HG03521 (cell line): ENCODE data around the gene DSCAM.

Experiments
- ATAC-seq: cut with Tn5 transposase; IDR thresholded peaks from one replicate; pipeline ENCODE4 v1.9.1; 2021; ENCODE audit warnings: mild to moderate bottlenecking, moderate library complexity; ENCODE audit not compliant: unreplicated experiment

DSCAM gene

DNA sequence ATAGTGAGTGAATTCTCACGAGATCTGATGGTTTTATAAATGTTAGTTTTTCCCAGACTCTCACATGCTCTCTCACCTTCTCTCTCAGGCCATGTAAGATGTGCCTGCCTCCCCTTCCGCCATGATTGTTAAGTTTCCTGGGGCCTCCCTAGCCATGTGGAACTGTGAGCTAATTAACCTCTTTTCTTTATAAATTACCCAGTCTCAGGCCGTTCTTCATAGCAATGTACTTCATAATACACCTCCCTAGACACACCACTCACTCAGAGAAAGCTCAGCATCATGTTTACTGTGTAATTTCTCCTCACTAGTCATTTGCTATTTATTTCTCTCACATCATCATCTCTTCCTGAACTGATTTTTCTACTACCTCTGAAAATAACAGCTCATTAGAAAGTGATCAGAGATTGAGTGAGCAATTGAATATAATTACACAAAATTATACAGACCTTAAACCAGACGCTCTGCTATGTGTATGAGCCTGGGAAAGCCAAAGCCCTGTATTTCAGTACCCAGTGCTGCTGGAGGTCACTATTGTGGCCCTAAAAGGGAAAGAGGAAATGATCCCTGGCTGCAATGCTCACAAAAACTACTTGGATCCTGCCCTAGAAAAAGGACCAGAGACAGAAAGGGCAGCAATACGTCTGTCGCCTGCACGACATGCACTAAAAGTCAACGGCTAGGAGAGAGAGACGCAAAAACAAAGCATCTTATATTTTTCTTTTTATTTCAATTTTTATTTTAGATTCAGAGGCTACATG is 284.5 kb downstream of the DSCAM start:
- ATAC-seq: no peak

DNA sequence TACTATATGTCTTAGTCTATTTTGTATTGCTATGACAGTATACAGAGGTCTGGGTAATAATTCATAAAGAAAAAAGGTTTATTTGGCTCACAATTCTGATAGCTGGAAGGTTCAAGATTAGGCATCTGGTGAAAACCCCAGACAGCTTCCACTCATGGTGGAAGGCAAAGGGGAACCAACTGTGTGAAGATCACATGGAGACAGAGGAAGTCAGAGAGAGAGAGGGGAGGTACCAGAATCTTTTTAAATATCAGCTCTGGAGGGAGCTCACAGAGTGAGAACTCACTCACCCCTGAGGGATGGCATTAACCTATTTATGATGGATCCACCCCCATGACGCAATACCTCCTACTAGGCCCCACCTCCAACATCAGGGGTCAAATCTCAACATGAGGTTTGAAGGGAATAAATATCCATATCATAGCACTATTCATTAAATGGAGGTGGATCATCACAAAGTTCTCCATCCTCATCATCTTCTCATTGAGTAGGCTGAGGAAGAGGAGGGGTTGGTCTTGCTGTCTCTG is 290.5 kb downstream of the DSCAM start:
- no peak for ATAC-seq

DNA sequence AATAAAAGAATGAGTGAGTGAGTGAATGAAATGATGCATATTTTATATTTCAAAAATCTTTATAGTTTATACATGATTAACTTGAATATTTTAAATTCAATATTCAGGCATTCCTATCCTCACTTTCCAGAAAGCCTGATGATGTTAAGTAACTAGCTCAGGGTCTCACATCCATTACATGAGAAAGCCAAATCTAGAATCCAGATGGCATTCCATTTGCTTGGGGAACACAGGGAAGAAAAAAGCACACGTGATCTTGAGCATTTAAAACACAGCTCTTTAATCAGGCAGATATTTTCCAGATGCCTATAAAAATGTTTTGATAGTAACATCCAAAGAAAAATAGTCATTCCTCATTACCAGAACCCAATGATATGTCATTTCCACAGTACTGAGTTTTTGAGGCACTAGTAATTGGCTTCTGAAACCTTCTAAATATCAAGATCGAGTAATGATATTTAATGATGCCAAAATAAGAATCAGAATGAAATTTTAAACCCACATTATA is 291.9 kb downstream of the DSCAM start:
- no peak for ATAC-seq

DNA sequence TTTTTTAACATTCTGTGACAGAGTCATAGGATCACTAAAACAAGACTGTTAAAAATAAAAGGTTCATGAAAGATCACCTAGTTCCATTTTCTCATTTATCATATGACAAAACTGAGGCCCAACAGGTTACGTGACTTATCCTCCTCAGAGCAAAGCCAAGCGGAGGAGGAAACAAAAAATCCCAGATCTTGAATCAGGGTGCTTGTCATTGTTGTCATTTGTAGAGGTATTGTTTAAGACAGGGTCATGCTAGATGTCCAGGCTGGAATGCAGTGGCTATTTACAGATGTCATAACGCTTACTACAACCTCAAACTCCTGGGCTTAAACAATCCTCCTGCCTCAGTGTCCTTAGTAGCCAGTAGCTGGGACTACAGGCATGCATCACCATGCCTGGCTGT is 293.2 kb downstream of the DSCAM start:
- no peak for ATAC-seq

DNA sequence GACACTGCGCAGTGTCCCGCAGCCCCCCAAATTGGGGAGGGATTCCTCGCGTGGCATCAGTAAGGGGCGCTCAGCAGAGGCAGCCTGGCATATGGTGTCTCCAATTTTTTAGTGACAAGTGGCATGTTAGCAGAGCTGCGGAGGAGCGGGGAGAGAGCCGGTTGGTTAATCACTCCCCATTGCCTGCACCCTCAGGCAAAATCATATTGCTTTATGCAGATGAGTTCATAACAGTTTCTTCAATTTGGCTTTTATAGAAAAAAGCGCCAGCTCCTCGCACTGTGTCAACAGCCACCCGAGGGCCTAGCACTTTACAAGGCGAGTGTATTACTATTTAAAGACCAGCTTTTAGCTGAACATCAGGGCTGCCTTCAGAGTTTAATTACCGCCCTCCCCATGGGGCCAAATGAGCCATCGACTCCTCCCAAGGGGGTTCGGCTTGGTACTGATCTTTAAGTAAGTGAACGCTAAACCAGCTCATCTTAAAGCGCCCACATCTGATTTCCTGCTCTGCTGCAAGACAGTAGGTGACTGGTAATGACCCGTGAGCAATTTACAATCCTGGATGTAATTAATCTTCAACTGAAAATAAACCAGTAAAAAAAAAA is 298.9 kb downstream of the DSCAM start:
- ATAC-seq: no peak

DNA sequence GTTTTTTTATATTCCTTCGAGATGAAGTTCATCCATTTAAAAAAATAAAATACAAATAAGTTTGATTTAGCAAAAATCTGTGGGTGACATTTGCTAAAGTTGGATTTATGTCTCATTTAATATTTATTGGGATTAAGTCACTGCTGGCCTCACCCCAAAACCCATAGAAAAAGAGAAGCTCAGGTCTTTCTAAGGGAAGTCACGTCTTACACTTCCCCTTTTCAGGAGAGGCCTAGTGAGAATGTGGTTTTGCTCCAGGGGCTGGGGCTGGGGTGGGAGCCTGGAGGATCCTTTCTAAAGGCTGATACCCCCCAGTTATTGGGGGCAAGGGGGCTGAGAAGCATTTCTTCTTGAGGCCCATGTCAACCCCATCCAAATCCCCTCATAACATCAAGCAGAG is 300.3 kb downstream of the DSCAM start:
- no peak for ATAC-seq

DNA sequence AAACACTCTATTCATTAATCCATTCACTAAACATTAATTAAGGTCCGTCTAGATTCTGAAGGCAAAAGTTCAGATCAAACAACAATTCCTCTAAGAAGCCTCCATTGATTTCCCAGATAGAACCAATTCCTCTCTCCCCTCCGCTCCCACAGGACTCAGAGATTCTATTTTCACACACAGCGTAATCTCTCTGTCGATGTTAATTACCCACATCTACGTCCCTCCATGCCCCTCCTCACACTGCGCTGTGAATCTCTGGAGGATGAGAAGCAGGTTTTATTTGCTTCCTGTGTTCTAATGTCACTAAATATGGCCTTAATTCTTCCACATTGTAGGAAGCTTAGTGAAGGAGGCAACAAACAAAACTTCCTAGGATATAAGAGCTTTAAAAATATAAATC is 306.7 kb downstream of the DSCAM start:
- ATAC-seq: no peak

DNA sequence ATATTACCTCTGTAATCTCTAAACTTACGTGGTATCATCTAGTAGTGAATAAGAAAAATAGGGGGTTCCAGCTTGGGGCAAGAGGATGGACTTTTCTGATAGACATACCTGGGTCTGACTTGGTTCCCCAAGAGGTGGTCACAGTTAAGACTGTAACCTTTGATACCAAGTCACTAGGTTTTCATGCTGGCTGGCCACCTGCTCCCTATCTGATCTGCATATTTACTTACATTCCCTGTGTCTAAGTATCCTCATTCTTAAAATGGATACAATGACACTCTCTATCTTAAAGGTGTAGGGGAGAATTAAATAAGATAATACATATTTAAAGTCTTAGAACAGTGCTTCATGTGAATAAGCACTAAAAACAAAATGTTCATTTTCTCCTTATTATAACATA is 312.1 kb downstream of the DSCAM start:
- no peak for ATAC-seq

DNA sequence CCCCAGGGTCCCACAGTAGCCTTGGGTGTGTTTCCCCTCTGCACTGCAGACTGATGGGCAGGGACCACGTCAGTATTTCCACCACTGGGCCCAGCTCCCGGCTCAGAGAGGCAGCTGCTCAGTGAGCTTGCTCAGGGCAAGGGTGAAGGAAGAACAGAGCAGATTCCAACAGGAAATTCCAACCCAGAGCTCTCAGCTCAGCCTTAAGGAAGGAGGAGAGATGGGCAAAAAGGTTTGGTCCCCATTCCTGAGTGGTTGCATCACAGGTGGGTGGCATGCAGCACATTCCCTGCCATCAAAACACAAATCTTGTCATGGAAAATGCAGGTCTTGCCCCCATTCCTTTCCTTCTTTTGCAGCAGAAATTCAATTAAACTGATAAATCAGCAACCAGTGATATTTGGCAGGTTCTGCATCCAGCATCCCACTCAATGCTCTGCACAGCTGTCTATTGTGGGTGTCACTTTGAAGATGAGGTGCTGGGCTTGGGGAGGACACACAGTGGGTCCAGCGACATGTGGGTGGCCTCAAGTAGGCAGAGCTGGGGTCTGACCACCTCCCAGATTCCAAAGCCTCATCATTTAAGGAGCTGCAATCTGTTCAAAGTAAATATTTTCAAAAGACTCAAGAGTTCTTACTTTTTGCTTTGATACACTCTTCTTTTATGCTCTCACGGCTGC is 315.4 kb downstream of the DSCAM start:
- no peak for ATAC-seq

DNA sequence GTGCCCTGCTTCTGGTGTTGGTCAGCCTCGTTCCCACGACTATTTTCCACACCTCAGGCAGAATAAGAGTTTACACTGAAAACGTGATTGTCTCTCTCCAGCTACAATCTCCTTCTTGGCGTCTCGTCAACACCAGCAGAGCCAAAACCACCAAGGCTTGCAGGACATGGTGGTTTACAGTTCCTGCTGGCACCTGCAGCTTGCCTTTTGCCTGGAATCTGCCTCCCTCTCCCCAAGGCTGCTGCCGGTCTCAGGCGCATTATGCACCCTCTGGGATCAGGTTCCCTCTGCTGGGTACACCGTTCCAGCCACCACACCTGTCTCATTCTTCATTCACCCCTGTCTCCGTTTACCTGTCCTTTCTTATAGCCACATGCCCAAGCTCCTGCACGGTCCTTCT is 315.9 kb downstream of the DSCAM start:
- ATAC-seq: no peak

DNA sequence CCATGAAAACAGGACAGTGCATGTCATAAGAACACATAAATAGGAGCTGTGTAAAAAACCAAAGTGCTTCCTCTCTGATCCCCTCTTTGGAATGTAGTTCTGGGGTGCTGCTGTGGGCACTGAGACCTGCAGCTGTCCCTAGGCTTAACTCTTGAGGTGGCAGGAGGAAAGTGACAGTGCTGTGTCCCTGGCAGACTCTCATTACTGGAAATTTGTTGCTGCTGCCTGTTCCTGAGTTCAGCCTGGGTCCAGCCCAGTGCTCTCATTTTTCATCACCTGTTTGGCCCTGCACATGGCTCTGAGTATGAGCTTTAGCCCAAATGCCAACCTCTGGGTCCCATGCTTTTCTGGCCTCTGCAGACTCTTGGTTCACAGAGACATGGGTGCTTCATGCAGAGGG is 329.3 kb downstream of the DSCAM start:
- ATAC-seq: no peak

DNA sequence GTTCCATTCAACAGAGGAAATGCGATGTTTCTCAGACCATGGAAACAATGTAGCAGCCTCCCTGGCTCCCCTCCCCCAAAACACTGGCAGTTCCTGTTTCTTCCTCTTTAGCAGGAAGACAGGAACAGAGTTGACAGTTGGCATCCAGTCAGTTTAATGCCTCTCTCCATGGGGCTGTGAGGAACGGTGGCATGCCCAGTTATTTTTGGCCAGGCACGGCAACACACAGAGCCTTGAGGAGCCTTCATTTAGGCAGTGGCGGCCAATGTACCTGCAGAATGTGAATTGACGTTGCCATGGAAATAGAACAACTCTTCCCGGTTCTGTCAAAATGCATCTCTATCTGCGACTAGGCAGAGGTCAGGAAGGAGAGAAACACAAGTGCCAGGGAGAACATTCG is 330.6 kb downstream of the DSCAM start:
- ATAC-seq: no peak

DNA sequence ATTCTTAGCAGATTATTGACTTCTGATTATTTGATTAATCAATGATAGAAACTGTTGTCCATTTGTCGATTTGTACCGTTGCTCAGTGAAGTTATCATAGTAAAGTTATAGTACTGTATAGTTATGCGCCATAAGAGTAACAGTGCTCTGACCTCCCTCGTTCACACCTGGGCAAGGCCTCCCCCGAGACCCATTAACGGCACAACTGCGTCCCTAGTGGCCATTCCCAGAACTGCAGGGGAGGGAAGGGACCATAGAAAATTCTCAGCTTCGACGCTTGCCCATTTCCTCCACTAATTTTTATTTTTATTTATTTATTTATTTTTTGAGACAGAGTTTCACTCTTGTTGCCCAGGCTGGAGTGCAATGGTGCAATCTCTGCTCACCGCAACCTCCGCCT is 334.4 kb downstream of the DSCAM start:
- ATAC-seq: no peak

DNA sequence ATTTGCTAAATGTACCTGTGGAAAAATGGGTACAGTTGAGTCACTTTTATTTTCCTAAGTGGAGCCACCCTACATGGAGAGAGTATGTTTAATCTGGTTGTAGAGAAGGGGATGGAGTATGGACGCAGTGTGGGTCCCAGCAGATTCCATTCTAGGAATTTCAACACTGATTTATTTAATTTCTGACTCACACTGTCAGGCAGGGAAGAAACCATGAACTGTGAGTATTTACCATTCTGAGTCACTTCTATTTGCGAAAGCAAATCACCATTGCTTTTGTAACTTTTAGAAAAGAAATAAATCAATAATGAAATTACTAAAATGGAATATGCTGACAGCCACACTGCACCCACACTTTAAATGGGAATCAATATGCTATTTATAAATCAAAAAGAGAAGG is 339.0 kb downstream of the DSCAM start:
- no peak for ATAC-seq

DNA sequence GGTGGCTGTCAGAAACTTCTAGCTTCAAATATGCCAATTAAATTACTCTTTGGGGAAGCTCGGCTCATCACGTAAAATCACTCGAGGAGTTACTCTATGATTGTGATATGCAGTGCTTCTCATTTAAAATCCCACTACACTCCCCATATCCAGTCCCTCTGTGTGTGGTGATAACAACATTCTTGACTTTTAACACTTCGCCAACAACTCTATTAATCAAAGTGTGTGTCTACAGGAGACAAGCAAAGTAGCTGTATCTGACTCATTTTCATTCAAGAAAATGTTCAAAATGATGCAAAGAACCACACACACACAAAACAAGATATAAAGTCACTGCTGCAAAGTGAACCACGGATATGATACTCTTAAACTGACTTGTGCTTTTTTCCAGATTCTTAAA is 341.3 kb downstream of the DSCAM start:
- no peak for ATAC-seq

DNA sequence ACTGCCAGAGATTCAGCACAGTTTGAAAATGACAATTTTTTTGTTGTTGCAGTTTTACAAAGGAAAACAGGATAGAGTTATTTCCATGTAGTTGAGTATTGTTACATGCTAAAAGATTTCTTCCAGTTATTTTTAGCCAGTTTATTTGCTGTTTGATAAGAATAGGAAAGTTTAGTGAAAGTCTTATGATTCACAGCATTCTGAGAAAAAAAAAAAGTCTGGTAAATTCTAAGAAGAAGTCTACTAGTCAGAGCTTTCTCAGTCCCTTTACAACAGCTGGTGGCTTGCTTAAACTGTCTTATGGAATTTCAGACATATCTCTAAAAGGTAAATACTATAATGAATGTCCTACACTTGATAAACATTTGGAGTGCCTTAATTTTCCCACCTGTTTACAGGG is 341.7 kb downstream of the DSCAM start:
- ATAC-seq: no peak

DNA sequence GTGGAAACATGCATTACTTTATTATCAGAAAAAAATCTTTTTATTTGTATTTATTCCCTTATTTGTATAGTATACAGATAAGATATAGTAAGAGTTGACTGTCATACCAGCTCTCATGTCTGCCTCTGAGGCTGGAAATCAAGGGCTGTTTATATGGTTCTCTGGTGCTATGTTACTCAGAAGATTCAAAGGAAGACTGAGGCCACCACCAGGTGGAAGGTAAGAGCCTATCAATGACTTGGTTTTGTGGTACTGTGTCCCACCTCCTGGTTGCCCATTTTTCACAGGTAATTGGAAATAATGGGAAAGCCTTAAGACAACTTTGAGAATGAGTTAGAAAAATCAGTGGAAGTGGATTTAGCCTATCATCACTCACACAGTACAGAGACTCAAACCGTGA is 342.1 kb downstream of the DSCAM start:
- ATAC-seq: no peak

DNA sequence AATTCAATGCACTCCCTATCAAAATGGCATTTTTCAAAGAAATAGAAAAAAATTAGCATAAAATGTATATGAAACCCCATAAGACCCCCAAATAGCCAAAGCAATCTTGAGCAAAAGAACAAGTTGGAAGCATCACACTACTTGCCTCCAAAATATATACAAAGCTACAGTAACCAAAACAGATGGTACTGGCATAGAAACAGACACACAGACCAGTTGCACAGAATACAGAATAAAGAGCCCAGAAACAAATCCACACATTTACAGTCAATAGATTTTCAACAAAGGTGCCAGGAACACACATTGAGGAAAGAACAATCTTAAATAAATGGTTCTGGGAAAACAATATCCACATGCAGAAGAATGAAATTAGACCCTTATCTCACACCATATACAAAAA is 350.8 kb downstream of the DSCAM start:
- no peak for ATAC-seq

DNA sequence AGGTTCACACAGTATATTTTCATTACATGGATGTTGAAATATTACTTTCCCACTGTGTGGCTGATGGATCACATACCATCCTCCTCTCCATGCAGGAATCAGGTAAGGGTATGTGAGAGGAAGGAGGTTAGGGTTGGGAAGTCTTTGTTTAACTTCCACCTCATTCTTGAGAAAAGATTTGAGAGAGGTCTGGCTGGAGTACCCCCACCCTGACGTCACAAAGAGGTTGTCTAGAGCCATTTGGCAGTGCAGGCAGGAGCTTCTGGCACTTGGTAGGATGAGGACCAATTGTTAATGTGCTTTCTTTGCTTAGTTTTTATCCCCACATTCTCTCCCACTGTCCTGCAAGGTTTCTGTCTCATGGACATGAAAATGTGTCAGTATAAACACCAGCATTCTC is 356.6 kb downstream of the DSCAM start:
- ATAC-seq: no peak

DNA sequence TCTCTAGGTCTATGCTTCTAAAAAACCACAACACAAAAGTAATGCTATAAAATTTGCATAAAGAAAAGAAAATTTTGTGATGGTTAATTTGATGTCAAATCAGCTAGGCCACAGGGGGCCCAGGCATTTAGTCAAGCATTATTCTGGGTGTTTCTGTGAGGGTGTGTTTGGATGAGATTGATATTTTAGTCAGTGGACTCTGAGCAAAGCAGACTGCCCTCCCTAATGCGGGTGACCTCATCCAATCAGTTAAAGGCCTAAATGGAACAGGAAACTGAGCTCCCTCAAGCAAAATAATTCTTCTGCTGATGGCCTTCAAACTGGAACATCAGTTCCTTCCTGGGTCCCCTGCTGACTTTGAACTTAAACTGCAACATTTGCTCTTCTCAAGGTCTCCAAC is 358.0 kb downstream of the DSCAM start:
- no peak for ATAC-seq

DNA sequence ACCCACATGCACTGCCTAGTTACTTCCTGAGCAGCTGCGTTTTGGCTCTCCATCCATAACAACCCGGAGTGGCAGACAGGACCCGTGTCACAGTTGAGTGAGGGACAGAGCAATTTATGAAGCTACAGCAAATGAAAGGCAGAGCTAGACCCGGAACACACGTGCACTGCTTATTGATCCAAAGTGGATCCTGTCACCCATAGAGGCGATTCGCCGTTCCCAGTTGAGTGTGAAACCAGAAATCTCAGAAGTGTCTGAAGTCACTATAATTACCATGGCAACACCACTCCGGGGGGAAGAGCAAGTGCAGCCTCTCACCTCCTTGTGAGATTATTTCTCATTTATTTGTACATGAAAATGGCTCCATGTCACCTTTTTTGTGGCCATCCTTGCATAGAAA is 365.2 kb downstream of the DSCAM start:
- no peak for ATAC-seq

DNA sequence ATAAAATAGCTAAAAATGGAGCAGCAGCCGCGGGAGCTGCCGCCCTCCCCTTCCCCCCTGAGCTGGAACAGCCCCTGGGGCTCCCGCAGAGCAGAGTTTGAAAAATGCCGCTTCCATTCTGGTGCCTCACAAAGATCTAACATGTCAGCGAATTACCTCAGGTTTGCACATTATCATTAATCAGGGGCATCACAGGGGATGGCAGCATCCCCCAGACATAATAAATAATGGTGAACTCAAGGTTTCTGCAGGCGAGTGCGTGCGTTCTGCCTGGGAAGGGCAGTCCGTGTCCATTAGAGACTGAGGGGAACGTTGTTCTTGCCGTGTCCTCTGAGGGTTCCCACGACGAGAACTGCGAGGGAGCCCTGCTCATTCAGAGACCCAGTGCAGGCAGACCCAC is 372.4 kb downstream of the DSCAM start:
- no peak for ATAC-seq
